B cell (primary cell): ENCODE results near the gene FAM200B. TPM values are rescaled to one million over a fixed set of nuclear protein-coding genes. Genes with fewer than 3 reads are reported as not detected.

Experiments used
- ATAC-seq: fragments of 200-7000 bp; cut with Tn5 transposase; one replicate; pipeline ENCODE4 v1.10.0; 2021; ENCODE audit warnings: low read depth, mild to moderate bottlenecking, moderate number of reproducible peaks, moderate library complexity
- CTCF ChIA-PET: fragments of 350-600 bp; sonication (Branson Sonifier 250); formaldehyde crosslinking; loops from one replicate; lab custom pipeline; 2021; ENCODE audit warnings: antibody characterized with exemption, inconsistent platforms; lab: Charles Lee
- POLR2A ChIA-PET: fragments of 350-600 bp; sonication (Branson Sonifier 250); formaldehyde crosslinking; loops from one replicate; lab custom pipeline; 2021; ENCODE audit warnings: antibody characterized with exemption; lab: Charles Lee
- DNase-seq: peaks from one replicate; pipeline ENCODE4 v3.0.0; 2013
- H2AFZ ChIP-seq: 2 replicates; pipeline ENCODE4 v1.6.1; 2012; ENCODE audit warnings: mild to moderate bottlenecking, low read depth, low read length; ENCODE audit not compliant: insufficient read depth, poor library complexity, severe bottlenecking
- H3K27ac ChIP-seq, 2 donors: 1 replicate in 1 of 2; 2 replicates in 1 of 2; pipeline ENCODE4 v1.5.1; 2012 to 2013; ENCODE audit warnings: low read length in 2 of 2, mild to moderate bottlenecking in 2 of 2, moderate library complexity in 1 of 2
- H3K27me3 ChIP-seq, 4 experiments: fragments of 200-600 bp in 1 of 4; sonication (generic) in 1 of 4; replicated peaks in 1 of 4; 1 replicate in 2 of 4; 2 replicates in 2 of 4; pipeline versions ENCODE4 v1.6.1 to v1.7.0; 2013 to 2016; ENCODE audit warnings: low read length in 3 of 4, mild to moderate bottlenecking in 2 of 4, mixed read lengths in 1 of 4, moderate library complexity in 1 of 4; ENCODE audit not compliant: insufficient read depth in 4 of 4, control insufficient read depth in 3 of 4; ENCODE audit errors: control extremely low read depth in 1 of 4
- H3K36me3 ChIP-seq, 2 experiments: replicated peaks in 1 of 2; 1 replicate in 1 of 2; 2 replicates in 1 of 2; pipeline versions ENCODE4 v1.6.1 to v1.7.1; 2013; ENCODE audit warnings: low read length in 1 of 2; ENCODE audit not compliant: insufficient read depth in 2 of 2, control insufficient read depth in 1 of 2; ENCODE audit errors: control extremely low read depth in 1 of 2, extremely low read depth in 1 of 2
- H3K4me1 ChIP-seq, 2 donors: fragments of 200-600 bp in 1 of 2; sonication (generic) in 1 of 2; 1 replicate in 1 of 2; 2 replicates in 1 of 2; pipeline versions ENCODE4 v1.5.1 to v1.6.1; 2013 to 2017; ENCODE audit warnings: low read length in 2 of 2; ENCODE audit not compliant: control insufficient read depth in 2 of 2, insufficient read depth in 2 of 2
- H3K4me2 ChIP-seq: replicated peaks from 2 replicates; pipeline ENCODE3; 2012; ENCODE audit warnings: mild to moderate bottlenecking, low read depth, low read length; ENCODE audit not compliant: poor library complexity, severe bottlenecking
- H3K4me3 ChIP-seq, 5 experiments: fragments of 200-600 bp in 1 of 5; sonication (generic) in 1 of 5; 1 replicate in 3 of 5; 2 replicates in 2 of 5; pipeline versions ENCODE4 v1.5.1 to v1.7.0; 2011 to 2016; ENCODE audit warnings: low read length in 4 of 5, mild to moderate bottlenecking in 4 of 5, low read depth in 2 of 5, control low read depth in 1 of 5, moderate library complexity in 1 of 5; ENCODE audit not compliant: insufficient read depth in 1 of 5; ENCODE audit errors: control extremely low read depth in 1 of 5, extremely low read depth in 1 of 5
- H3K79me2 ChIP-seq: fragments of 200-600 bp; sonication (generic); one replicate; pipeline ENCODE4 v1.6.0; 2016; ENCODE audit warnings: low read length; ENCODE audit not compliant: control insufficient read depth, insufficient read depth
- H3K9ac ChIP-seq: fragments of 200-600 bp; sonication (generic); 2 replicates; pipeline ENCODE4 v1.6.1; 2017; ENCODE audit warnings: mild to moderate bottlenecking, low read length, moderate library complexity
- H3K9me3 ChIP-seq, 3 donors: one replicate each; pipeline versions ENCODE4 v1.6.1 to v1.7.1; 2013; ENCODE audit warnings: low read length in 2 of 3; ENCODE audit not compliant: control insufficient read depth in 2 of 3, insufficient read depth in 1 of 3; ENCODE audit errors: control extremely low read depth in 1 of 3
- H4K20me1 ChIP-seq: 2 replicates; pipeline ENCODE4 v1.6.0; 2012; ENCODE audit warnings: mild to moderate bottlenecking, low read length; ENCODE audit not compliant: insufficient read depth, control insufficient read depth, poor library complexity, severe bottlenecking
- H3K27ac Mint-ChIP-seq: one replicate; pipeline ENCODE4 v1.8.0; 2021; ENCODE audit warnings: mixed read lengths
- H3K27me3 Mint-ChIP-seq: one replicate; pipeline ENCODE4 v1.8.0; 2021; ENCODE audit warnings: mixed read lengths
- H3K4me1 Mint-ChIP-seq: one replicate; pipeline ENCODE4 v1.8.0; 2021; ENCODE audit warnings: mixed read lengths
- H3K4me3 Mint-ChIP-seq: one replicate; pipeline ENCODE4 v1.8.0; 2021; ENCODE audit warnings: mixed read lengths
- H3K9me3 Mint-ChIP-seq: one replicate; pipeline ENCODE4 v1.8.0; 2022; ENCODE audit warnings: mixed read lengths; ENCODE audit not compliant: insufficient read depth
- EZH2 ChIP-seq: IDR thresholded peaks from 2 replicates; pipeline ENCODE4 v1.6.1; 2012; ENCODE audit warnings: borderline replicate concordance, low read depth, mild to moderate bottlenecking, moderate library complexity, low read length; ENCODE audit not compliant: insufficient read depth, poor library complexity, severe bottlenecking
- WGBS: methylation state at CpG from one replicate; pipeline ENCODE4 v1.1.5; 2013; ENCODE audit warnings: missing lambda C conversion rate; ENCODE audit not compliant: insufficient coverage; 5-methylcytosine and 5-hydroxymethylcytosine counted together
- intact Hi-C: fragments of 100-400 bp; cut with micrococcal nuclease; formaldehyde crosslinking; loops from one replicate; pipeline ENCODE4 v1.10.0; 2022
- polyA plus RNA-seq: library from polyadenylated mRNA; depleted of rRNA; stranded (reverse); fragments of >200 nt; gene quantifications from 2 replicates; pipeline ENCODE4 v1.2.3, GENCODE V29; 2012
- total RNA-seq, 2 donors: library from RNA; stranded (reverse); fragments of 120-200 nt in 1 of 2; gene quantifications; 1 replicate in 1 of 2; 2 replicates in 1 of 2; pipeline versions ENCODE4 v1.2.3 to v1.2.4, GENCODE V29; 2013 to 2022
- TF ChIP-seq, protein P1 (sequence below): fragments of 200-600 bp; IDR thresholded peaks from one replicate; pipeline ENCODE4 v1.8.0; 2022; ENCODE audit warnings: antibody characterized with exemption, mild to moderate bottlenecking

The FAM200B gene
- total and polyA plus RNA-seq, 2 donors (not counting 1 experiment from before 2014, with no cell fraction given): 10.3 to 12.1 TPM

DNA sequence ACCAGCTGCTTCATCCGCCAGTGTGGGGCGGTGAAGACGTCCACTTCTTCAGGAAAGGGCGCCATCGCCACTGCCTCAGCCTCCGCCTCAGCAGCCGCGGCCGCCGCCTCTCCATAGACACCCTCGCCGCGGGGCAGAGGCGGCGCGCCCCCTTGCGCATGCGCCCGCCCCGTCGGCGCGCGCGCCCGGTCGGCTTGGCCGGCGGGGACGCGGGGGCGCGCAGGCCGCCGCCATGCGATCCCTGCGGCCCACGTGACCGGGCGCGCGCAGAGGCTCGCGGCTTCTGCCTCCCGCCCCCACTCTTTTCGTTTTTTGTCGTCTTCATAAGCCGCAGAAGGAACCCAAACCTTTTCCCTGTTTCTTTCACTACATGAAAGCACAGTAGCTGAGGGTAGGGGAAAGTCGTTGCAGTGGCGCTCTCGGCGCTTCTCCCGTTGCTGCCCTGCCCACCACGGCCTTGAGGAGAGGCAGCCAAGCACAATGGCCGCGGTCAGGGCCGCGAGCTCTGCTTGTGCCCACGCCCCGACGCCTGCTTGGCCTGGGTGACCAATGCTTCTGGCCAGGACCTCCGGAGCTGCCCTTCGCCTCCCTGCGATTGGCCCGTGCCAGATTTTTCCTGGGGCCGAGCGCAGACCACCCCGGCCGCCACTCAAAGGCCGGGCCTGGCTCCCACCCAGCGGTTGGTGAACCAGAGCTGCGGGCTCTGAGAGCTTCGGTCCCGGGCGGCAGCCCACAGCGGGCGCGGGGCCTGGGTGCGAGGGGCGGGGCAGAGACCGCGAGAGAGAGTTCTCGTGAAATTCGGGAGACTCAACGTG, 26.2 kb upstream of the FAM200B start, which contains the start of gene FBXL5:
Gene FBXL5, minus strand, starts transcription at position 135 of the 815 bp plus-strand sequence. Its CDS starts 70 bp downstream, at position 65.
- H3K4me3 Mint-ChIP-seq: peak within 1 kb of the TSS; percentile 97
- ChIA-PET POLR2A (interaction anchor here (0.6 to 2.3 kb wide), 4 partner anchors 10 to 26 kb away, joined by 3 to 8 read pairs (median 3); partner anchors contain the start of gene FAM200B), CTCF (interaction anchor here (0.8 to 2.2 kb wide), 4 partner anchors 12 to 102 kb away, joined by 3 to 9 read pairs (median 4); partner anchors contain the start of gene FAM200B)
- intact Hi-C loops: loop anchor here (1.0 to 10.0 kb wide), 7 partner anchors 26 to 653 kb away; partner anchors contain the start of genes CD38, CPEB2, FAM200B and TAPT1
- no peaks in the 10 kb centered on the region for H3K27me3 ChIP-seq
- peaks cover 50% of the 10 kb centered on the region for H3K79me2 ChIP-seq
- H3K4me3 ChIP-seq: peak within 1 kb of the TSS; percentile 74 to 87 (median 85)
- H3K36me3 ChIP-seq: no peaks in the 10 kb centered on the region
- H3K4me1 ChIP-seq: peaks cover 29 to 39% of the 10 kb centered on the region in 2 donors
- ATAC-seq (peak; percentile 80), DNase-seq (peak; percentile 94)
- TF ChIP-seq, protein P1, sequence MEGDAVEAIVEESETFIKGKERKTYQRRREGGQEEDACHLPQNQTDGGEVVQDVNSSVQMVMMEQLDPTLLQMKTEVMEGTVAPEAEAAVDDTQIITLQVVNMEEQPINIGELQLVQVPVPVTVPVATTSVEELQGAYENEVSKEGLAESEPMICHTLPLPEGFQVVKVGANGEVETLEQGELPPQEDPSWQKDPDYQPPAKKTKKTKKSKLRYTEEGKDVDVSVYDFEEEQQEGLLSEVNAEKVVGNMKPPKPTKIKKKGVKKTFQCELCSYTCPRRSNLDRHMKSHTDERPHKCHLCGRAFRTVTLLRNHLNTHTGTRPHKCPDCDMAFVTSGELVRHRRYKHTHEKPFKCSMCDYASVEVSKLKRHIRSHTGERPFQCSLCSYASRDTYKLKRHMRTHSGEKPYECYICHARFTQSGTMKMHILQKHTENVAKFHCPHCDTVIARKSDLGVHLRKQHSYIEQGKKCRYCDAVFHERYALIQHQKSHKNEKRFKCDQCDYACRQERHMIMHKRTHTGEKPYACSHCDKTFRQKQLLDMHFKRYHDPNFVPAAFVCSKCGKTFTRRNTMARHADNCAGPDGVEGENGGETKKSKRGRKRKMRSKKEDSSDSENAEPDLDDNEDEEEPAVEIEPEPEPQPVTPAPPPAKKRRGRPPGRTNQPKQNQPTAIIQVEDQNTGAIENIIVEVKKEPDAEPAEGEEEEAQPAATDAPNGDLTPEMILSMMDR: no peak
- no peak for TF ChIP-seq EZH2
- H3K4me2 ChIP-seq: peak within 1 kb of the TSS; percentile 87
- peak within 1 kb of the TSS; percentile 95 for H3K9ac ChIP-seq
- H3K27ac ChIP-seq: peak within 1 kb of the TSS; percentile 88 to 97
- no peaks in the 10 kb centered on the region for H3K9me3 ChIP-seq
- 15% methylated on average over 79 of the region's 85 CpGs for WGBS
- no peaks in the 10 kb centered on the region for H3K9me3 Mint-ChIP-seq
- peaks cover 30% of the 10 kb centered on the region for H4K20me1 ChIP-seq
- no peaks in the 10 kb centered on the region for H3K27me3 Mint-ChIP-seq
- H3K4me1 Mint-ChIP-seq: peaks cover 42% of the 10 kb centered on the region
- H3K27ac Mint-ChIP-seq: peak within 1 kb of the TSS; percentile 99
- peak within 1 kb of the TSS; percentile 100 for H2AFZ ChIP-seq
